Effector memory CD4-positive, alpha-beta T cell (primary cell): ENCODE data around the gene CTBP2.

Experiments
- DNase-seq, 3 donors: peaks; one replicate each; pipeline ENCODE4 v3.0.0-alpha.2; 2020
- H3K27ac ChIP-seq: 2 replicates; pipeline ENCODE4 v1.7.0; 2013; ENCODE audit warnings: mild to moderate bottlenecking, low read length, moderate library complexity; ENCODE audit not compliant: insufficient read depth, poor library complexity, severe bottlenecking
- H3K27me3 ChIP-seq: replicated peaks from 2 replicates; pipeline ENCODE4 v1.7.0; 2013; ENCODE audit warnings: mild to moderate bottlenecking, low read length; ENCODE audit not compliant: insufficient read depth, control insufficient read depth, poor library complexity, severe bottlenecking
- H3K36me3 ChIP-seq: 2 replicates; pipeline ENCODE4 v1.7.0; 2013; ENCODE audit warnings: mild to moderate bottlenecking, low read length, moderate library complexity; ENCODE audit not compliant: control insufficient read depth, insufficient read depth
- H3K4me1 ChIP-seq: 2 replicates; pipeline ENCODE4 v1.7.0; 2013; ENCODE audit warnings: low read length, mild to moderate bottlenecking; ENCODE audit not compliant: control insufficient read depth, insufficient read depth, poor library complexity, severe bottlenecking
- H3K4me3 ChIP-seq: 2 replicates; pipeline ENCODE4 v1.7.0; 2013; ENCODE audit warnings: low read length, low read depth, mild to moderate bottlenecking; ENCODE audit not compliant: insufficient read depth, poor library complexity, severe bottlenecking
- H3K9me3 ChIP-seq: 2 replicates; pipeline ENCODE4 v1.7.0; 2013; ENCODE audit warnings: mild to moderate bottlenecking, low read length, moderate library complexity; ENCODE audit not compliant: control insufficient read depth

The CTBP2 gene

DNA sequence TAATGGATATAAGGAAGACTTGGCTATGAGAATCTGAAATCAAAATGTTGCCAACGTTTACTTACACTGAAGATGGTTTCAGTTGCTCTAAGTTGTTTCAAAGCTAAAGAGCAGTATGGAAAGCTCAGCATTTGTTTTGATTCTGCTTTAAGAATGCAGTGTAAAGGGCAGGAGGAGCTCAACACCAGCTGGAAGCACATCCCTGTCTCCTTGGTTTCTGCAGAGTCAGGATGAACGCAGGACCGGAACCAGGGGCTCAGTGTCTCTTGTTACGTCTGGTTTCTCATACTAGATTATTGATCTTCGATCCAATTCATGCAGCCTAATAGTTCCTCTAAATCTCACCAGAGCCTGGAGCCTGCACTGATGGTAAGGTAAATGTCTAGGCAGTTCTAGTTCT lies 194.4 kb downstream of the CTBP2 start:
- Histone ChIP-seq H3K27ac (no peak overlapping the region), H3K4me3 (no peak overlapping the region), H3K4me1 (no peaks in the 10 kb centered on the region), H3K9me3 (no peaks in the 10 kb centered on the region), H3K27me3 (no peaks in the 10 kb centered on the region), H3K36me3 (peaks cover 20% of the 10 kb centered on the region)
- no peak for DNase-seq

GRCh38 chr10:124963866-124964720 lies 196.3 kb downstream of the CTBP2 start:
- Histone ChIP-seq H3K4me1 (no peaks in the 10 kb centered on the region), H3K27ac (no peak overlapping the region), H3K27me3 (no peaks in the 10 kb centered on the region), H3K4me3 (no peak overlapping the region), H3K9me3 (no peaks in the 10 kb centered on the region), H3K36me3 (peaks cover 18% of the 10 kb centered on the region)
- no peak for DNase-seq

GRCh38 chr10:124962421-124962820 lies 197.9 kb downstream of the CTBP2 start:
- Histone ChIP-seq H3K27me3 (no peaks in the 10 kb centered on the region), H3K4me3 (no peak overlapping the region), H3K27ac (no peak overlapping the region)

GRCh38 chr10:124961248-124961570 lies 199.2 kb downstream of the CTBP2 start:
- Histone ChIP-seq H3K36me3 (no peaks in the 10 kb centered on the region), H3K27ac (no peak overlapping the region), H3K4me1 (no peaks in the 10 kb centered on the region), H3K9me3 (no peaks in the 10 kb centered on the region), H3K27me3 (no peaks in the 10 kb centered on the region), H3K4me3 (no peak overlapping the region)
- DNase-seq: no peak

More at GRCh38 chr10:124962421-124962820, 197.9 kb downstream of the CTBP2 start:
- DNase-seq: no peak
- Histone ChIP-seq H3K9me3 (no peaks in the 10 kb centered on the region), H3K4me1 (no peaks in the 10 kb centered on the region), H3K36me3 (peaks cover 7% of the 10 kb centered on the region)

DNA sequence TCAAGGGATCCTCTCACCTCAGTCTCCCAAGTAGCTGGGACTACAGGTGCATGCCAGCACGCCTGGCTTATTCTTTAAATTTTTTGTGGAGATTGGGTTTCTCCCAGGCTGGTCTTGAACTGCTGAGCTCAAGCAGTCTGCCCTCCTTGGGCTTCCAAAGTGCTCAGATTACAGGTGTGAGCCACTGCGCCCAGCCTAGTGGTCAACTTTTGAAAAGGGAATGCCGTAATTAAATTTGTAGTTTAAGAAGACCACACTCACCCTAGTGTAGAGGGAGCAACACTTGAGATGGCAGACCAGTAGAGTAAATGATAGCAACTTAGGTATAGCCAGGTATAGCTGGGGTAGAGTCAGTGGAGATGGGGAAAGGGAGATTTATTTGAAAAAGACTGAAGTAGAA lies 200.8 kb downstream of the CTBP2 start:
- Histone ChIP-seq H3K27me3 (no peaks in the 10 kb centered on the region), H3K9me3 (no peaks in the 10 kb centered on the region), H3K4me3 (no peak overlapping the region), H3K4me1 (no peaks in the 10 kb centered on the region), H3K27ac (no peak overlapping the region), H3K36me3 (peaks cover 4% of the 10 kb centered on the region)
- DNase-seq: no peak

DNA sequence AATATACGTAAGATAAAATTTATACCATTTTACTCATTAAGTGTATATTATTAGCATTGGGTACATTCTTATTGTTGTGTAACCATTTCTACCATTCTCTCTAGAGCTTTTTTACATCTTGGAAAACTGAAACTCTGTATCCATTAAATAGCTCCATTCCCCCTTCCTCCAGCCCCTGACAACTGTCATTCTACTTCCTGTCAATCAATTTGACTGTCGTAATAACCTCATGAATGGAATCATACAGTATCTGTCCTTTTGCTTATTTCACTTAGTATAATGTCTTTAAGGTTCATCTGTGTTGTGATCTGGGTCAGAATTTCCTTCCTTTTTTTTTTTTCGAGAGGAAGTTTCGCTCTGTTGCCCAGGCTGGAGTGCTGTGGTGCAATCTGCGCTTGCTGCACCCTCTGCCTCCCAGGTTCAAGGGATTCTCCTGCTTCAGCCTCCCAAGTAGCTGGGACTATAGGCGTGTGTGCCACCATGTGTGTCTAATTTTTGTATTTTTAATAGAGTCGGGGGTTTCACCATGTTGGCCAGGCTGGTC lies 202.9 kb downstream of the CTBP2 start:
- H3K9me3 ChIP-seq: no peaks in the 10 kb centered on the region
- no peak for DNase-seq
- no peaks in the 10 kb centered on the region for H3K4me1 ChIP-seq
- no peak overlapping the region for H3K4me3 ChIP-seq
- no peak overlapping the region for H3K27ac ChIP-seq
- H3K27me3 ChIP-seq: no peaks in the 10 kb centered on the region
- H3K36me3 ChIP-seq: peaks cover 4% of the 10 kb centered on the region

DNA sequence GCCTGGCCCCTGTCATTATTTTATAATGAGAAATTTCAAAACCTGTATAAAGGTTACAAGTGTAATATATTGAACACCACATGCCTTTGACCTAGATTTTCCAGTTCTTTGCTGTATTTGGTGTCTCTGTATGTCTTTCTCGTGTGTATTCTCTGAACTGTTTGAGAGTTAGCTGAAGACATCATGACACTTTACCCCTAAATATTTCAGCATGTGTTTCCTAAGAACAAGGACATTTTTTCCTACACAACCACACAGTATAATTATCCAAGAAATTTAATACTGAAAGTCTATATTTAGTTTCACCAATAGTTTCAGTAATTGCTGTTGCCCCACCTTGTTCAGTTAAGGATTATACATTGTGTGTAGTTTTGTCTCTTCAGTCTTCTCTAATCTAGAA lies 203.6 kb downstream of the CTBP2 start:
- H3K4me1 ChIP-seq: no peaks in the 10 kb centered on the region
- no peak for DNase-seq
- no peaks in the 10 kb centered on the region for H3K27me3 ChIP-seq
- H3K36me3 ChIP-seq: peaks cover 4% of the 10 kb centered on the region
- H3K27ac ChIP-seq: no peak overlapping the region
- no peaks in the 10 kb centered on the region for H3K9me3 ChIP-seq
- no peak overlapping the region for H3K4me3 ChIP-seq

DNA sequence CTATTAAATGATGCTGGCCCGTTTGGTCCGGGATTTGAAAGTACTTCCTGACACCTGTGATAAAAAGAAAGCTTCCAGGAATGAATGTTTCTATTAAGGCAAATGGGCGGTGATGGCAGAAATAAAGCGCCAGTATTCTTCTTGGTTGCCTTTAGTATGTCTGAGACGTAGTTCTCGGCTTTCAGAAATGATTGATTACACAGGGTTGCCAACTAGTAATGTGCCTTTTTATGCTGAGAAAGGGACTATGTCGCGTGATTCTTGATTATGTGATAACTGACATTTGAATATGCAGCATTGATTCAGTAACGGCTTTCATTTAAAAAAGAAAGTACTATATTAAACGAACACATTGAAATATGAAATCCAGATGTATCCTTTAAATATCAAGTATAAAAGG lies 204.5 kb downstream of the CTBP2 start:
- no peaks in the 10 kb centered on the region for H3K9me3 ChIP-seq
- no peak for DNase-seq
- H3K4me1 ChIP-seq: no peaks in the 10 kb centered on the region
- no peaks in the 10 kb centered on the region for H3K27me3 ChIP-seq
- peaks cover 4% of the 10 kb centered on the region for H3K36me3 ChIP-seq
- no peak overlapping the region for H3K27ac ChIP-seq
- no peak overlapping the region for H3K4me3 ChIP-seq

DNA sequence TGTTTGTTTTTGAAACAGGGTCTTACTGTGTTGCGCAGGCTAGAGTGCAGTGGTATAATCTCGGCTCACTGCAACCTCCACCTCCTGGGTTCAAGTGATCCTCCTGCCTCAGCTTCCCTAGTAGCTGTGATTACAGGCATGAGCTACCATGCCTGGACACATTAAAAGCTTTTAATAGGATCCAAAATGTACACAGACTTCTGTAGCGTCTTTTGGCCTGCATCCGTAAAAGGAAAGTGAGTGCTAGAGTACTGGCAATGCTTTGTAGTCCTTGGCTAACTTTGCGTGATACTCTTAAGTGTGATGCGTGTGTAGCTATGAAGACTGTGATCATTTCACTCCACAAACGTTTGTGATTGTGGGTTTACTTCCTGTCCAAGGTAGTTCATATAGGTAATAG lies 205.1 kb downstream of the CTBP2 start:
- no peaks in the 10 kb centered on the region for H3K4me1 ChIP-seq
- H3K27ac ChIP-seq: no peak overlapping the region
- DNase-seq: no peak
- no peaks in the 10 kb centered on the region for H3K9me3 ChIP-seq
- H3K27me3 ChIP-seq: no peaks in the 10 kb centered on the region
- peaks cover 4% of the 10 kb centered on the region for H3K36me3 ChIP-seq
- H3K4me3 ChIP-seq: no peak overlapping the region

DNA sequence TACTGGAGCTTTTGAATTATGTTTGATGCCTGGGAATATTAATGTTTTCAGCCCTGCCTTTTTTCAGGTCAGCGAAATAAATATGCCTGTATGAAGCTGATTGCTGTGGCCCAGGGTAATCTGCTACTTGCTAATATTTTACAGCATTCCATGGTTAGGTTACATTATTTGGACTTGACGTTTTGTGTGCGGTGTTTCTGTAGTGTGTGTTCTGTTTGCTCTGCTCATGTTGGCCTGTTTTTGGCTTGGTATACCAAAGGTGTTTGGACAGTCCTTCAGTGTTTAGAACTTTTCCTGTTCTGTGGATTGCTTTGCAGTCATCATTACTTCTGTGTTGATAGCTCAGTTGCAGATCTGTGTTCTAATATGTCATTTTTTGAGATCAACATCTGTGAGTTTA lies 206.9 kb downstream of the CTBP2 start:
- no peak overlapping the region for H3K27ac ChIP-seq
- no peaks in the 10 kb centered on the region for H3K4me1 ChIP-seq
- peaks cover 4% of the 10 kb centered on the region for H3K36me3 ChIP-seq
- H3K27me3 ChIP-seq: no peaks in the 10 kb centered on the region
- H3K9me3 ChIP-seq: no peaks in the 10 kb centered on the region
- DNase-seq: no peak
- H3K4me3 ChIP-seq: no peak overlapping the region
